Kasumi-1 (cell line): ENCODE results near the gene ATG10.
"Not testable (repeated sequence)": the region's sequence is repeated elsewhere in the genome, so short reads cannot be mapped to it uniquely, and the experiment has no call there.

ENCODE experiments used
- DNase-seq, 2 experiments: peaks; one replicate each; lab custom pipeline; 2025; lab: John Stamatoyannopoulos, UW

Gene ATG10

GRCh38 chr5:82129723-82130285 lies 158.0 kb downstream of the ATG10 start:
- no peak for DNase-seq

- DNase-seq: no peak
Measured at GRCh38 chr5:82130602-82131001, 158.8 kb downstream of the ATG10 start.

DNA sequence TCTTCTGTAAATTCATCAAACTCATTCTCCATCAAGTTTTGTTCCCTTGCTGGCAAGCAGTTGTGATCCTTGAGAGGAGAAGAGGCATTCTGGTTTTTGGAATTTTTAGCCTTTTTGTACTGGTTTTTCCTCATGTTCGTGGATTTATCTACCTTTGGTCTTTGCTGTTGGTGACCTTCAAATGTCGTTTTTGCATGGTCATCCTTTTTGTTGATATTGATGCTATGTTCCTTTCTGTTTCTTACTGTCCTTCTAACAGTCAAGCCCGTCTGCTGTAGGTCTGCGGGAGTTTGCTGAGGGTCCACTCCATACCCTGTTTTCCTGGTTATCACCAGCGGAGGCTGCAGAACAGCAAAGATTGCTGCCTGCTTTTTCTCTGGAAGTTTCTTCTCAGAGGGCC lies 165.4 kb downstream of the ATG10 start:
- no peak for DNase-seq

DNA sequence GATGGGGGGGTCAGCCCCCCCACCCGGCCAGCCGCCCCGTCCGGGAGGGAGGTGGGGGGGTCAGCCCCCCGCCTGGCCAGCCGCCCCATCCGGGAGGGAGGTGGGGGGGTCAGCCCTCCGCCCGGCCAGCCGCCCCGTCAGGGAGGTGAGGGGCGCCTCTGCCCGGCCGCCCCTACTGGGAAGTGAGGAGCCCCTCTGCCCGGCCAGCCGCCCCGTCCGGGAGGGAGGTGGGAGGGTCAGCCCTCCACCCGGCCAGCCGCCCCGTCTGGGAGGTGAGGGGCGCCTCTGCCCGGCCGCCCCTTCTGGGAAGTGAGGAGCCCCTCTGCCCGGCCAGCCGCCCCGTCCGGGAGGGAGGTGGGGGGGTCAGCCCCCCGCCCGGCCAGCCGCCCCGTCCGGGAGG lies 168.0 kb downstream of the ATG10 start:
- DNase-seq: not testable (repeated sequence)

DNA sequence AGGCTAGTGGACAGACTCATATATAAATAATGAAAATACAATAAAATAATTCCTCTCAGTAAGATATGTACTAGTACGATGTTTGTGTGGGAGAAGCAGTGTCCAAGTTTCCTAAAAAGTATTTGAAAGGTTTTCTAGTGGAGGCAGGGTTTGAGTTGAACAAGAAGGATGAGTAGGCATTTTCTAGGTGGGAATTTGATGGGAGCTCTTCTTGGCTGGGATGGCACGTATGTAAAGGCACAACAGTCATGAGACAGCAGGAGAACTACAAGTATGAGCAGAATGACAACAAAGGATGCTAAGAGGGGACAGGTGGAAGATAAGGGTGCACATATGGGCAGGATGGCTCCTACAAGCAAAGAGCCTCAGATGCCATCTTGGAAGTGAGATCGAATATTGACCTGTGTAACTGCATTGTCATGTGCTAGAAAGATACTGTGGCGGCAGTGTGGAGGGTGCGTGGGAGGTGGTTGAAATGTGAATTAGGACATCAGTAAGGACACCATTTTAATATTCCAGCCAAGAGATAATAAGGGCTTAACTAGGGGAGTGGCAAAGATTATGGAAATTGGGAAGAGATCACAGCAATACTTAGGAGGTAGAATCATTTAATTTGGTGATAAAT lies 170.5 kb downstream of the ATG10 start:
- DNase-seq: no peak

GRCh38 chr5:82142928-82143577 lies 171.2 kb downstream of the ATG10 start:
- no peak for DNase-seq

- no peak for DNase-seq
Measured at GRCh38 chr5:82147860-82148573, 176.2 kb downstream of the ATG10 start.

- DNase-seq: no peak
Measured at GRCh38 chr5:82149434-82149833, 177.6 kb downstream of the ATG10 start.

DNA sequence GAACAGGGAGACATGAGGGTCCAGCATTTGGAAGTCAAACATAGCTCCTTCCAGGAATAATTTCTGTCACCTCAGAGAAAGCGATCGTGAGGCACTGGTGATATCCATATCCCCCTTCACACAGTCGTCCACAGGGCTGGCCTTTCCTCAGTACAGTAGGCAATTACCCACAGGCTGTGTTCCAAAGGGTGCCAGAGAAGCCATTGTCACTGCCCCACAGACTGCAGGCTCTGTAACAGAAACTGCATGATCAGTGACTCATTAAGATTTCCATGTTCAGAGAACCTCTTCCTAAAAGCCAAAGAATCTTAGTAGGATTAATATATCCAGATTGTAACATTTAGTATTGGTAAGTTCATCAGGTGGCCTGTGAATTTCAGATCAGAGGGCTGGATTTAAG lies 178.7 kb downstream of the ATG10 start:
- no peak for DNase-seq

- DNase-seq: no peak
Measured at GRCh38 chr5:82151204-82151603, 179.4 kb downstream of the ATG10 start.

DNA sequence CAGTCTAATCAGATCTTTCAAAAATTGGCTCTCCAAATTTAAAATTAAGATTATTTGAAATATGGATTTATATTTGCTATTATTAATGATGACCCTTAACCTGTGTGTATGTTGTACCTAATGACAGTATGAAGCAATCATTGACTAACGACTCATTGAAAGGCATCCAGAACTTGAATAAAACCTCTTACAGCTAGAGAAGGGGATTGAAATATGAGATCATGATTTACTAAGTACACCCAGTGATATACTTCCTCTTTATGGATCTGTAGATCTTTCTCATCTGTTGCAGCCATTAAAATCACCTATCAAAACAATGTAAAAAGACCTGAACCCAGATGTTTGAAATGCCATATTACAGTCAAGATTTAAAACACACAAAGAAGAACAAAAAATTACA lies 179.8 kb downstream of the ATG10 start:
- DNase-seq: peak; percentile 25 to 40

DNA sequence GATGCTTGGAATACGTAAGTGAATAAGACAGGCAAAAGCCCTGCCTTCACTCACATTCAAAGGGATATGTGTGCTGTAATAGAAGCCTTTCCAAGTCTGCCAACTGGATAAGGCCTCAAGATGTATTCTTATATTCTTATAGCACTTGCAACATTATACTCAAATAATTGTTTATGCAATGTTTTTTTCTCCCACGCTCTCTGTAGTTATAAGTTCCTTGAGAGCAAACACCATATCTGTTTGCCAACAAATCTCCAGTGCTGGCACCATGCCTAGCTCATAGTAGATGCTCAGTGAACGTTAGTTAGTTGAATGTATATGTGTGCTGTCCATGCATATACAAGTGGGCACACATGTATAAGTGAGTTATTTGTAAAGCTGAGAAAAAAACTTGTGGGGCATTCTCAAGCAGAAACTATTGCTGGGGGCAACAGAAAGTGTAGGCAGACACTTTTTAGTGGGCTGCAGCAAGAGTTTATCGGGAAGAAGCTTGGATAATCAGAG lies 181.2 kb downstream of the ATG10 start:
- DNase-seq: no peak

GRCh38 chr5:82154776-82155175 lies 183.0 kb downstream of the ATG10 start:
- DNase-seq: no peak

DNA sequence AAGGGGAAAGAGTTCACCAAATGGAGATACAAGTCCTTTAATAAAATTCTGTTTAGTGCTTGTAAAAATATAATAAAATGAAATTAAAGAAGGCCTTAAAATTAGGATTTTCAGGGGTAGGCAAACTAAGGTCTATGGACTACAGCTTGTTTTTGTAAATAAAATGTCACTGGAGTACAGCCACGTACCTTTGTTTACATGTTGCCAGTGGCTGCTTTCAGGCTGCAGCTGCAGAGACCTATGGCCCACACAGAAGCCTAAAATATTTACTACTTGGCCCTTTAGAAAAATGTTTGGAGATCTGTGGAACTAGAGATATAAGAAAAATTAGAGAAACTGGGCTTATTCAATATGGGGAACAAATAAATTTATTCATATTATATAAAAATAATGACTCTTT lies 183.5 kb downstream of the ATG10 start:
- no peak for DNase-seq

DNA sequence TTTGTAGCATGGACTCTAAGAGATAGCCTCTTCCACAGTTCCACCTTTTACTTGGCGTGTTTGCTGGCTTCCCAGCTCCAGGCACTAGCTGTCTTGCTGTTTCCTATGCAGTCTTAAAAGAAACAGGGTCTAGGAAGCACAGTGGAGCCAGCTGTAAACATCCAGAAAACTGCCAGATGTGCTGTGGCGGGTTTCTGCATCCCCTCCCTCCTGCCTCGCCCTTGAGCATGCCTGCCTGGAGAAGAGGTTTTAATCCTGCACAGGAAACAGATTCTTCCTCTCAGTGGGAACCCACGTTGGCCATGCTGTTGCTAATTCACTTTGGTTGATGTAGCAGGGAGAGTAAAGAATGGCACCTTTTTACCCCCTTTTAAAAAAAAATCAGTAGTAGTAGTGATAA lies 185.1 kb downstream of the ATG10 start:
- peak; percentile 21 to 38 for DNase-seq

- DNase-seq: no peak
Measured at GRCh38 chr5:82158755-82159413, 187.1 kb downstream of the ATG10 start.

DNA sequence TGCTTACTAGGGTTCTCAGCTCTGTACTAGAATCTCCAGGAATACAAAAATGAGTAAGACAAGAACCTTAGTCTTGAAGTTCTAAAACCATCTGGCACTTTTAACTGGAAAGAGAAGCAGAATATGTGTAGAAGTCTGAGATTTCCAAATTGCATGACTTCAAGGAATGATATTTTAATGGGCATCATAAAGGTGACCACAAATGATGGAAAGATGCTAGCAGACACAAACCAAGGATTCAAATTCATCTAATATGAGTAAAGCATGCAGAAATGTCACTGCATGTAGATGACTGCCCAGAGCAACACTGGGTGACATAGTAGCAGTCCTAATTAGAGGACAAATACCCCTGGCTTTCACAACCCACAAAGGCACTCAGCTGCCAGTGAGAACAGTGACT lies 189.1 kb downstream of the ATG10 start:
- DNase-seq: no peak

DNA sequence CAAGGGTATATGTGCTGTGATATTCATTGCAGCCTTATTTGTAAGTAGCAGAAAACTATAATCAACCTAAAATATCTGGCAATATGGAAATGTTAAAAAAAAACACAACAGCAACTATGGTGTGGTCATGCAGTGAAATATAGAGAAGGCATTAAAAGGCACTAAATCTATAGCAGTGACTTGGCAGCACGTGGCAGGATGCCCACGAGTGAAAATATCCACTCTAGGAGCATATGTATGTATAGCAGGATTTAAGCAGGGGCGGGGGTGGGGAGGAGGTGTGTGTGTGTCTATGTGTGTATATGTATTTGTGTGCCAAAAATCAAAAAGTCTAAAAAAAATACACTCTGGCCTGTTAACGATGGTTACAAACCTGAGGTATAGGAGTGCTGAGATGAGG lies 190.8 kb downstream of the ATG10 start:
- DNase-seq: no peak

DNA sequence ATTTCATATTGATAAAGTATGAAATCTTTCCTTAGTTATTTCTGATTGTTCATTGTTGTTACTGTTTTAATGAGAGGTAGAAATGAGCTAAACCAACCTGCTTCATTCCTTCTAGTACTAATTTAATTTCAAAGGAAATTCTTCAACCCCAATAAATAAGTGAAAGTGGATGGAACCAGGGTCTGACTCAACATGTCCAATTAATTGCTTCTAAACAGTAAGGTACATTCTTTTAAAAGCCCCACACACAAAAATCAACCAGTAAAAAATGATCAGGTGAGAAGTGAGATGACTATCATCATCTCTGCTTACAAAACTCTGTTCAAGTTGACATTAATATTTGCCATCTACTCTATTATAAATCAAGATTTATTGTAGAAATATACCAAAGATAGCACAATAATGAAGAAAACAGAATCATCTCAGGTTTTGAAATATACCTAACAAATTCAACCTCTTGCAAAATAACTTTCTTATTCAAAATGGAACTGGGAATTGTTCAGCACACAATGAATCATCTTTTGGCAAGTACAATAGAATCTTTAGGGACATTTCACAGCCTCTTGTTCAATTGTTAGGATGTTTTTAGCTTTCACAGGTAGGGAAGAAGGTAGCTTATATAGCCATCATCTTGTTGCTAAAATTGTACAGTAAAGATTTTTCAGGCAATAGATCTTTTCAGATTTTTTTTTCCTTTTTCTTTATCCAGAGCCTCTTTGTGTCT lies 191.8 kb downstream of the ATG10 start:
- DNase-seq: no peak

GRCh38 chr5:82164176-82164976 lies 192.6 kb downstream of the ATG10 start:
- no peak for DNase-seq
